GM18520 (cell line): ENCODE results near the gene ATG9B.
"Not testable (repeated sequence)": the region's sequence is repeated elsewhere in the genome, so short reads cannot be mapped to it uniquely, and the experiment has no call there.

Source experiments
- ATAC-seq: cut with Tn5 transposase; IDR thresholded peaks from one replicate; pipeline ENCODE4 v1.9.1; 2021; ENCODE audit not compliant: unreplicated experiment

ATG9B gene

GRCh38 chr7:151039850-151040548, 15.7 kb upstream of the ATG9B start:
- ATAC-seq = no peak

- no peak for ATAC-seq
Measured at GRCh38 chr7:151038951-151039849, 14.9 kb upstream of the ATG9B start.

- no peak for ATAC-seq
Measured at GRCh38 chr7:151035902-151036301, 11.6 kb upstream of the ATG9B start.

- no peak for ATAC-seq
Measured at GRCh38 chr7:151035026-151035717, 10.9 kb upstream of the ATG9B start.

- no peak for ATAC-seq
Measured at GRCh38 chr7:151034312-151035025, 10.2 kb upstream of the ATG9B start.

- ATAC-seq = no peak
Measured at GRCh38 chr7:151033864-151034249, 9.6 kb upstream of the ATG9B start.

GRCh38 chr7:151032936-151033863, 8.9 kb upstream of the ATG9B start:
- ATAC-seq = no peak

GRCh38 chr7:151031011-151031410, 6.7 kb upstream of the ATG9B start:
- ATAC-seq = no peak

- ATAC-seq = no peak
Measured at GRCh38 chr7:151028948-151029501, 4.7 kb upstream of the ATG9B start.

- ATAC-seq = peak; percentile 95
Measured at GRCh38 chr7:151028131-151028947, 4.0 kb upstream of the ATG9B start, which contains the start of gene ABCB8. ABCB8 (plus strand) TSS chr7:151028450; CDS start chr7:151028516, 66 bp downstream.

GRCh38 chr7:151027728-151028130, 3.4 kb upstream of the ATG9B start:
- ATAC-seq = not testable (repeated sequence)

- ATAC-seq = not testable (repeated sequence)
Measured at GRCh38 chr7:151026771-151027727, 2.8 kb upstream of the ATG9B start.

GRCh38 chr7:151025924-151026671, 1.8 kb upstream of the ATG9B start:
- ATAC-seq = no peak

- no peak for ATAC-seq
Measured at GRCh38 chr7:151023232-151023631, 1.1 kb downstream of the ATG9B start.

GRCh38 chr7:151020231-151020630, 4.1 kb downstream of the ATG9B start:
- no peak for ATAC-seq

GRCh38 chr7:151019130-151019447, 5.2 kb downstream of the ATG9B start:
- ATAC-seq = no peak
